ENCODE results near the gene SLC25A30. TPM values are rescaled to one million over a fixed set of nuclear protein-coding genes. Genes with fewer than 3 reads are reported as not detected.
"Not testable (repeated sequence)": the region's sequence is repeated elsewhere in the genome, so short reads cannot be mapped to it uniquely, and the experiment has no call there.

The SLC25A30 gene
- polyA plus RNA-seq, 4 donors = 2.4 to 6.9 (median 4.5) TPM

- peaks cover 4 to 67% (median 16%) of the 10 kb centered on the region in 3 donors for H3K36me3 ChIP-seq (ENCODE audit: control insufficient read depth in 3 of 3, insufficient read depth in 2 of 3, low read depth in 1 of 3, low read length in 3 of 3)
- H3K27ac ChIP-seq (ENCODE audit: low read depth in 1 of 3, low read length in 2 of 3) = no peak overlapping the region
- H3K9me3 ChIP-seq (ENCODE audit: control insufficient read depth in 2 of 2, insufficient read depth in 1 of 2, low read depth in 1 of 2, low read length in 1 of 2) = no peaks in the 10 kb centered on the region
- DNase-seq = no peak
- H3K27me3 ChIP-seq (ENCODE audit: control insufficient read depth in 3 of 3, insufficient read depth in 3 of 3, low read length in 3 of 3) = no peaks in the 10 kb centered on the region
- WGBS, 3 donors = 67 to 75% (median 68%) methylated on average over 2 of the region's 2 CpGs
- H3K4me1 ChIP-seq (ENCODE audit: control insufficient read depth in 3 of 3, insufficient read depth in 2 of 3, low read depth in 1 of 3, low read length in 2 of 3) = no peaks in the 10 kb centered on the region
- no peak overlapping the region for H3K4me3 ChIP-seq (ENCODE audit: low read depth in 1 of 3, low read length in 3 of 3)
- FAIRE-seq = no peak
Measured at GRCh38 chr13:45349438-45349837, 68.7 kb downstream of the SLC25A30 start.

GRCh38 chr13:45344064-45344463 lies 74.1 kb downstream of the SLC25A30 start:
- H3K27me3 ChIP-seq (ENCODE audit: control insufficient read depth in 3 of 3, insufficient read depth in 3 of 3, low read length in 3 of 3); FAIRE-seq; DNase-seq; H3K4me3 ChIP-seq (ENCODE audit: low read depth in 1 of 3, low read length in 3 of 3); H3K9me3 ChIP-seq (ENCODE audit: control insufficient read depth in 2 of 2, insufficient read depth in 1 of 2, low read depth in 1 of 2, low read length in 1 of 2); H3K27ac ChIP-seq (ENCODE audit: low read depth in 1 of 3, low read length in 2 of 3): not testable (repeated sequence)
- peaks cover 0 to 10% (median 9%) of the 10 kb centered on the region in 3 donors for H3K4me1 ChIP-seq (ENCODE audit: control insufficient read depth in 3 of 3, insufficient read depth in 2 of 3, low read depth in 1 of 3, low read length in 2 of 3)
- WGBS, 3 donors = 97 to 98% (median 98%) methylated on average over 8 of the region's 8 CpGs
- peaks cover 0 to 34% (median 7%) of the 10 kb centered on the region in 3 donors for H3K36me3 ChIP-seq (ENCODE audit: control insufficient read depth in 3 of 3, insufficient read depth in 2 of 3, low read depth in 1 of 3, low read length in 3 of 3)

Other genes starting within 250 kb of the SLC25A30 start
- under 1 TPM in 2 of 4 donors, not detected in 2; 0.03 to 0.07 TPM for gene KCTD4, start 217.3 kb downstream of the SLC25A30 start, polyA plus RNA-seq
- gene TPT1, start 77.2 kb downstream of the SLC25A30 start, polyA plus RNA-seq = over 10,000 TPM in 2 of 4 donors, 1,000 to 10,000 TPM in 2; 7,740 to 12,612 (median 10,208) TPM
- 10 to 100 TPM; 15.9 to 29.4 (median 22.3) TPM for gene COG3, start 46.6 kb upstream of the SLC25A30 start, polyA plus RNA-seq
- 1 to 10 TPM in 1 of 4 donors, not detected in 3; 1.6 TPM for gene ERICH6B, start 197.4 kb upstream of the SLC25A30 start, polyA plus RNA-seq